MCF 10A (cell line): Measurements from ENCODE around the gene LRP6. TPM values are rescaled to one million over a fixed set of nuclear protein-coding genes. Genes with fewer than 3 reads are reported as not detected.

Experiments used
- BruUV-seq: library from RNA; stranded (reverse); fragments of 400-500 nt; replicated peaks from 2 replicates; lab custom pipeline; 2021; lab: Mats Ljungman, UMichigan
- CTCF ChIA-PET: fragments of 300-600 bp; sonication (Branson Sonifier 250); formaldehyde crosslinking; extraction: SDS; loops from one replicate; lab custom pipeline; 2021; ENCODE audit warnings: antibody characterized with exemption, inconsistent platforms; lab: Yijun Ruan, JAX
- POLR2A ChIA-PET: fragments of 300-600, 350-650 bp; sonication (Branson Sonifier 250); formaldehyde crosslinking; extraction: SDS; loops from one replicate; lab custom pipeline; 2020; ENCODE audit warnings: antibody characterized with exemption, inconsistent platforms; lab: Yijun Ruan, JAX
- DNase-seq: peaks from one replicate; pipeline ENCODE4 v3.0.0-alpha.2; 2018; ENCODE audit not compliant: unreplicated experiment
- H3K27ac Mint-ChIP-seq: one replicate; pipeline ENCODE4 v1.8.0; 2022; ENCODE audit warnings: mild to moderate bottlenecking, low read depth, mixed read lengths; ENCODE audit not compliant: unreplicated experiment
- H3K27me3 Mint-ChIP-seq: one replicate; pipeline ENCODE4 v1.8.0; 2022; ENCODE audit warnings: mixed read lengths; ENCODE audit not compliant: insufficient read depth, unreplicated experiment
- H3K36me3 Mint-ChIP-seq: one replicate; pipeline ENCODE4 v1.8.0; 2022; ENCODE audit warnings: mild to moderate bottlenecking, moderate library complexity, mixed read lengths; ENCODE audit not compliant: insufficient read depth, unreplicated experiment
- H3K4me1 Mint-ChIP-seq: one replicate; pipeline ENCODE4 v1.8.0; 2022; ENCODE audit warnings: mixed read lengths; ENCODE audit not compliant: insufficient read depth, unreplicated experiment
- H3K4me3 Mint-ChIP-seq: one replicate; pipeline ENCODE4 v1.8.0; 2022; ENCODE audit warnings: mild to moderate bottlenecking, moderate library complexity, mixed read lengths; ENCODE audit not compliant: unreplicated experiment
- H3K9me3 Mint-ChIP-seq: one replicate; pipeline ENCODE4 v1.8.0; 2022; ENCODE audit warnings: mixed read lengths; ENCODE audit not compliant: unreplicated experiment
- CTCF ChIP-seq: fragments of 200-600 bp; IDR thresholded peaks from one replicate; pipeline ENCODE4 v1.8.0; 2022; ENCODE audit warnings: antibody characterized with exemption, mild to moderate bottlenecking; ENCODE audit not compliant: unreplicated experiment
- intact Hi-C: fragments of 100-400 bp; cut with micrococcal nuclease; formaldehyde crosslinking; loops from 2 replicates; pipeline ENCODE4 v1.14.1; 2022
- total RNA-seq: library from RNA; stranded (reverse); gene quantifications from 2 replicates; pipeline ENCODE4 v1.2.3, GENCODE V29; 2022

Gene LRP6
- total RNA-seq, 1 experiment from 2014 or later: 24.9 TPM

GRCh38 chr12:12302976-12303375 lies 36.1 kb upstream of the LRP6 start:
- no peak overlapping the region for H3K4me3 Mint-ChIP-seq
- no peak overlapping the region for H3K27ac Mint-ChIP-seq
- intact Hi-C loops: no loop called here
- no peaks in the 10 kb centered on the region for H3K4me1 Mint-ChIP-seq
- no peak for TF ChIP-seq CTCF
- no peaks in the 10 kb centered on the region for H3K27me3 Mint-ChIP-seq
- CTCF ChIA-PET: no interaction called here
- BruUV-seq: no TSS peak
- no peaks in the 10 kb centered on the region for H3K9me3 Mint-ChIP-seq
- no peak for DNase-seq
- no peaks in the 10 kb centered on the region for H3K36me3 Mint-ChIP-seq
- POLR2A ChIA-PET: no interaction called here

- no peaks in the 10 kb centered on the region for H3K27me3 Mint-ChIP-seq
- H3K4me3 Mint-ChIP-seq: no peak overlapping the region
- intact Hi-C loops: no loop called here
- no peaks in the 10 kb centered on the region for H3K9me3 Mint-ChIP-seq
- CTCF ChIA-PET: interaction anchor here (0.6 kb wide), 1 partner anchor 55 kb away, joined by 6 read pairs; no protein-coding TSS in a partner anchor
- no peak for TF ChIP-seq CTCF
- POLR2A ChIA-PET: interaction anchor here (0.6 to 0.7 kb wide), 3 partner anchors 24 to 660 kb away, joined by 3 to 4 read pairs (median 3); no protein-coding TSS in a partner anchor
- no peak for DNase-seq
- H3K4me1 Mint-ChIP-seq: no peaks in the 10 kb centered on the region
- no peaks in the 10 kb centered on the region for H3K36me3 Mint-ChIP-seq
- BruUV-seq: no TSS peak
- H3K27ac Mint-ChIP-seq: no peak overlapping the region
Measured at GRCh38 chr12:12301122-12301521, 34.3 kb upstream of the LRP6 start.

- intact Hi-C loops: no loop called here
- DNase-seq: no peak
- no peak for TF ChIP-seq CTCF
- H3K36me3 Mint-ChIP-seq: no peaks in the 10 kb centered on the region
- CTCF ChIA-PET: no interaction called here
- H3K4me1 Mint-ChIP-seq: no peaks in the 10 kb centered on the region
- no TSS peak for BruUV-seq
- POLR2A ChIA-PET: interaction anchor here (0.6 to 0.7 kb wide), 2 partner anchors 11 to 19 kb away, joined by 3 read pairs; no protein-coding TSS in a partner anchor
- no peaks in the 10 kb centered on the region for H3K27me3 Mint-ChIP-seq
- no peak overlapping the region for H3K27ac Mint-ChIP-seq
- no peaks in the 10 kb centered on the region for H3K9me3 Mint-ChIP-seq
- no peak overlapping the region for H3K4me3 Mint-ChIP-seq
Measured at GRCh38 chr12:12297201-12297830, 30.5 kb upstream of the LRP6 start.

- CTCF ChIA-PET: interaction anchor here (0.8 kb wide), 1 partner anchor 19 kb away, joined by 4 read pairs; no protein-coding TSS in a partner anchor
- DNase-seq: no peak
- H3K27me3 Mint-ChIP-seq: no peaks in the 10 kb centered on the region
- no peaks in the 10 kb centered on the region for H3K4me1 Mint-ChIP-seq
- H3K27ac Mint-ChIP-seq: no peak overlapping the region
- no peak for TF ChIP-seq CTCF
- H3K36me3 Mint-ChIP-seq: no peaks in the 10 kb centered on the region
- intact Hi-C loops: no loop called here
- no TSS peak for BruUV-seq
- no peaks in the 10 kb centered on the region for H3K9me3 Mint-ChIP-seq
- POLR2A ChIA-PET: no interaction called here
- H3K4me3 Mint-ChIP-seq: no peak overlapping the region
Measured at GRCh38 chr12:12294215-12295005, 27.6 kb upstream of the LRP6 start.
